Chondrocyte (in vitro differentiated cells): ENCODE data around the gene KCTD7. TPM values are rescaled to one million over a fixed set of nuclear protein-coding genes. Genes with fewer than 3 reads are reported as not detected.
"Not testable (repeated sequence)": the region's sequence is repeated elsewhere in the genome, so short reads cannot be mapped to it uniquely, and the experiment has no call there.

Experiments
- DNase-seq: peaks from one replicate; pipeline ENCODE4 v3.0.0; 2021; ENCODE audit warnings: mixed read lengths, low spot score
- H3K27ac Mint-ChIP-seq: one replicate; pipeline ENCODE4 v1.8.0; 2021; ENCODE audit warnings: mild to moderate bottlenecking, moderate library complexity, mixed read lengths; ENCODE audit not compliant: unreplicated experiment
- H3K27me3 Mint-ChIP-seq: 2 replicates; pipeline ENCODE4 v1.8.0; 2021; ENCODE audit warnings: low read depth, mixed read lengths
- H3K36me3 Mint-ChIP-seq: 2 replicates; pipeline ENCODE4 v1.8.0; 2021; ENCODE audit warnings: low read depth, mixed read lengths
- H3K4me1 Mint-ChIP-seq: 2 replicates; pipeline ENCODE4 v1.8.0; 2021; ENCODE audit warnings: low read depth, mild to moderate bottlenecking, mixed read lengths
- H3K4me3 Mint-ChIP-seq: one replicate; pipeline ENCODE4 v1.8.0; 2021; ENCODE audit warnings: mild to moderate bottlenecking, moderate library complexity, mixed read lengths; ENCODE audit not compliant: unreplicated experiment
- H3K9me3 Mint-ChIP-seq: 2 replicates; pipeline ENCODE4 v1.8.0; 2021; ENCODE audit warnings: low read depth, mixed read lengths
- CTCF ChIP-seq: fragments of 200-600 bp; sonication (generic); IDR thresholded peaks from 2 replicates; pipeline ENCODE4 v1.5.0; 2021; ENCODE audit warnings: antibody characterized with exemption, mild to moderate bottlenecking, moderate library complexity
- long read RNA-seq: library from polyadenylated mRNA; stranded (forward); transcript quantifications from one replicate; pipeline ENCODE4 v2.0.0, GENCODE V29; 2021
- total RNA-seq: library from RNA; stranded (reverse); gene quantifications from 3 replicates; pipeline ENCODE4 v1.2.1, GENCODE V29; 2021

KCTD7 gene
- 16.4 to 22.6 TPM (median 21.5 TPM) in 3 replicates for total RNA-seq
- long read RNA-seq, full-length matches to known transcripts, result 1 of 3 reads
- long read RNA-seq, partial matches to known transcripts, result 2 of 3 reads
- long read RNA-seq, other reads (novel, unspliced or antisense), result 0 of 3 reads

GRCh38 chr7:66628361-66629221, at the start of gene KCTD7:
TSS of gene KCTD7 (plus strand) at chr7:66628881. CDS start at chr7:66629065, 184 bp downstream.
- no peaks in the 10 kb centered on the region for H3K27me3 Mint-ChIP-seq

GRCh38 chr7:66580380-66580779, 48.3 kb upstream of the KCTD7 start:
- not testable (repeated sequence) for H3K27me3 Mint-ChIP-seq, DNase-seq, H3K4me3 Mint-ChIP-seq, H3K9me3 Mint-ChIP-seq, H3K27ac Mint-ChIP-seq, H3K36me3 Mint-ChIP-seq
- H3K4me1 Mint-ChIP-seq, result peaks cover 36% of the 10 kb centered on the region

More at GRCh38 chr7:66628361-66629221, at the start of gene KCTD7:
- peak within 1 kb of the TSS; percentile 98 for H3K27ac Mint-ChIP-seq
- peak; percentile 100 for DNase-seq
- peak within 1 kb of the TSS; percentile 84 for H3K4me3 Mint-ChIP-seq
- H3K9me3 Mint-ChIP-seq, result no peaks in the 10 kb centered on the region
- H3K4me1 Mint-ChIP-seq, result peaks cover 21% of the 10 kb centered on the region
- peaks cover 8% of the 10 kb centered on the region for H3K36me3 Mint-ChIP-seq
- no peak for TF ChIP-seq CTCF

DNA sequence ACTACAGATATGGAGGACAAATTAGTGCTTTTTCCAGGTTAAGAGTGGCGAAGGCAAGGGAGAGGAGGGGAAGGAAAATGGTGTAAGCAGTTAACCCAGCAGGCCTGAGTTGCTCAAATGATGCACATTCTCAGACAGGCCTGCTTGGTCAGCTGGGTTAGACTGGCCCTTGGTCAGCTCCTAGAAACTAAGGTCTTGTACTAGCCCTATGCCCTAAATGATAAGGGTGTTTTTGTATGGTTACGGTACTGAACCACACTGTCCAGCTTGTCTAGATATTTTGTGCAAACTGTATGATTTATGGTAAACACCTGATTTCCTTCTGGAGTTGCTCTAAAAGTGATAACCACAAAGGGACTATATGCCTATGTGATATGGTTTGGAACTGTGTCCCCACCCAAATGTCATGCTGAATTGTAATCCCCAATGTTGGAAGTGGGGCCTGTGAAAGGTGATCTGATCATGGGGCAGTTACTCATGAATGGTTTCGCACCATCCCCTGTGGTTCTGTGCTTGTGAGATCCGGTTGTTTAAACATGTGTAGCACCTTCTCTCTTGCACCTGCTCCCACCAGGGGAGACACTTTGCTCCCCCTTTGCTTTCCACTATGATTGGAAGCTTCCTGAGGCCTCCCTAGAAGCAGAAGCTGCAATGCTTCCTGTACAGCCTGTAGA, 45.7 kb upstream of the KCTD7 start:
- H3K36me3 Mint-ChIP-seq, H3K4me3 Mint-ChIP-seq, H3K27ac Mint-ChIP-seq, H3K27me3 Mint-ChIP-seq, DNase-seq, H3K9me3 Mint-ChIP-seq: not testable (repeated sequence)
- H3K4me1 Mint-ChIP-seq, result peaks cover 38% of the 10 kb centered on the region

GRCh38 chr7:66583490-66584110, 45.1 kb upstream of the KCTD7 start:
- H3K27me3 Mint-ChIP-seq, result no peaks in the 10 kb centered on the region
- TF ChIP-seq CTCF, result no peak
- peaks cover 38% of the 10 kb centered on the region for H3K4me1 Mint-ChIP-seq
- H3K9me3 Mint-ChIP-seq, result no peaks in the 10 kb centered on the region
- H3K4me3 Mint-ChIP-seq, result no peak overlapping the region
- H3K36me3 Mint-ChIP-seq, result peaks cover 5% of the 10 kb centered on the region
- no peak overlapping the region for H3K27ac Mint-ChIP-seq
- DNase-seq, result no peak

GRCh38 chr7:66586181-66586580, 42.5 kb upstream of the KCTD7 start:
- Mint-ChIP-seq H3K36me3 (peaks cover 5% of the 10 kb centered on the region), H3K27ac (no peak overlapping the region), H3K4me1 (peaks cover 54% of the 10 kb centered on the region), H3K4me3 (no peak overlapping the region), H3K9me3 (no peaks in the 10 kb centered on the region), H3K27me3 (no peaks in the 10 kb centered on the region)
- TF ChIP-seq CTCF, result no peak
- DNase-seq, result no peak

DNA sequence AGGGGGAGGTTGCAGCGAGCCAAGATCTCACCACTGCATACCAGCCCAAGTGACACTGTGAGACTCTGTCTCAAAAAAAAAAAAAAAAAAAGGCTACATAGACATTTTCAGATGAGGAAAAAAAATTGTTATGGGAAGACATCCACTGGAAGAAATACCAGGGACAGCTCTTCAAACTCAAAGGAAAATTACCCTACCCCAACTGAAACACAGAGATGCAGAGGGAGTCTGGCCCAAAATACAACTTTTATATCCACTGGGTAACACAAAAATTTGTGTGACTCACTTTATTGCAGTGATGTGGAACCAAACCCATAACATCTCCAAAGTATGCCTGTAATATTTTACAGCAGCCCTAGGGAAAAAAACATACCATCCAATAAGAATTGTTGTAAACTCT, 40.5 kb upstream of the KCTD7 start:
- H3K4me3 Mint-ChIP-seq, DNase-seq, H3K36me3 Mint-ChIP-seq, H3K9me3 Mint-ChIP-seq, H3K27me3 Mint-ChIP-seq: not testable (repeated sequence)
- peaks cover 64% of the 10 kb centered on the region for H3K4me1 Mint-ChIP-seq
- peak overlapping the region; percentile 32 for H3K27ac Mint-ChIP-seq

DNA sequence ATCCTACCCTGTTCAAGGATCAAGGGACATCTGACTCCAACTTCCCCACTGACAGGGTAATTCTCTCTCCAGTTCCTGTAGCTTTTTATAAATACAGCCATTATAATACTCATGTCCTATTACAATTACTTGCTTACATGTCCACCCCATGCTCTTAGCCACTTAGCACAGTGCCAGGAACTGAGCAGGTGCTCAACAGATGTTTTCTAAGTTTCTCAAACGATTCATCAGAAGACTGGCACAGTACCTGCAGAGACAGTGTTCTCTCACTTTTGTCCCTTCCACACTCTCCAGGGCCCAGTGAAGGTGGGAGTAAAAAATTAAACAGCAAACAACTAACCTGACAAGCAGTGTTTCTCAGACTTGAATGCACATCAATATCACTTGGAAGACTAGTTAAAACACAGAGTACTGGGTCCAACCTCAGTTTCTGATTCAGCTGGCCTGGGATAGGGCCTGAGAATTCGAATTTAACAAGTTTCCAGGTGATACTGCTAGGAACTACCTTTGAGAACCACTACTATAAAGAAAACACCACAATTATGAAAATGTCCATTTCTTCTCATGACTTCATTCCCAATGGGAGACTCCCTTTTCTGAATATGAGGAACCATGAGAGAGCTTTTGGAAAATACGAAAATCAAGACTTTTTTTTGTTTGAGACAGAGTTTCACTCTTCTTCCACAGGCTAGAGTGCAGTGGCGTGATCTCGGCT, 39.7 kb upstream of the KCTD7 start:
- not testable (repeated sequence) for H3K27me3 Mint-ChIP-seq, DNase-seq, H3K4me3 Mint-ChIP-seq, H3K36me3 Mint-ChIP-seq, H3K9me3 Mint-ChIP-seq
- Mint-ChIP-seq H3K4me1 (peaks cover 64% of the 10 kb centered on the region), H3K27ac (peak overlapping the region; percentile 80)

DNA sequence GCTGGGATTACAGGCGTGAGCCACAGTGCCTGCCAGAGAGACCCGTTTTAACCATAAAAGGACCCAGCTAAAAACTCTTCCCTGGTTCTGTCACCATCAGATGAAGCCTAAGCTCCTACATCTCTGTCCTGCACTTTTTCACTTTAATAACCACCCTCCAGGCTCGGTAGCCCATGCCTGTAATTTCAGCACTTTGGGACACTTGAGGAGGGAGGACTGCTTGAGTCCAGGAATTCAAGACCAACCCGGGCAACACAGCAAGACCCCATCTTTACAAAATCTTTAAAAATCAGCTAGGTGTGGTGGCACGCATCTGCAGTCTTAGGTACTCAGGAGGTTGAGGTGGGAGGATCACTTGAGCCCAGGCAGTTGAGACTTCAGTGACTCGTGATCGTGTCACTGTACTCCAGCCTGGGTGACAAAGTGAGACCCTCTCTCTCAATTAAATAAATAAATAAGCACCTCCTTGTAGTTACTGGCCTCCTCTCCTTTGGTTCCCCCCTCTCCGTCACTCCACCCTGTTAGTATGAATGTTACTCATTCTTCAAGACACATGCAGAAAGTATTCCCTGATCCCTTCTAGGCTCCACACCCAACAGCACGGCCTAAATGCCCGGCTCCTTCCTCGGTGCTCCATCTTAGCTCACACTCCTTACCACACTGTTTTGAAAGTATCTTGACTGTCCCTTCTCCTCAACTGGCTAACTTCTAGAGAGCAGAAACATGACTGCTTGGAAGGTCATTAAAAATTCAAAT, 38.2 kb upstream of the KCTD7 start:
- H3K36me3 Mint-ChIP-seq, H3K27me3 Mint-ChIP-seq, H3K9me3 Mint-ChIP-seq, DNase-seq: not testable (repeated sequence)
- peaks cover 56% of the 10 kb centered on the region for H3K4me1 Mint-ChIP-seq
- H3K4me3 Mint-ChIP-seq, result peak overlapping the region; percentile 90
- peak overlapping the region; percentile 98 for H3K27ac Mint-ChIP-seq
